Measurements from ENCODE around the gene MRPS10. TPM values are rescaled to one million over a fixed set of nuclear protein-coding genes. Genes with fewer than 3 reads are reported as not detected.

Gene MRPS10
- total and polyA plus RNA-seq, 2 donors (not counting 1 experiment from before 2014, with no cell fraction given), result 10.5 to 26.4 TPM

DNA sequence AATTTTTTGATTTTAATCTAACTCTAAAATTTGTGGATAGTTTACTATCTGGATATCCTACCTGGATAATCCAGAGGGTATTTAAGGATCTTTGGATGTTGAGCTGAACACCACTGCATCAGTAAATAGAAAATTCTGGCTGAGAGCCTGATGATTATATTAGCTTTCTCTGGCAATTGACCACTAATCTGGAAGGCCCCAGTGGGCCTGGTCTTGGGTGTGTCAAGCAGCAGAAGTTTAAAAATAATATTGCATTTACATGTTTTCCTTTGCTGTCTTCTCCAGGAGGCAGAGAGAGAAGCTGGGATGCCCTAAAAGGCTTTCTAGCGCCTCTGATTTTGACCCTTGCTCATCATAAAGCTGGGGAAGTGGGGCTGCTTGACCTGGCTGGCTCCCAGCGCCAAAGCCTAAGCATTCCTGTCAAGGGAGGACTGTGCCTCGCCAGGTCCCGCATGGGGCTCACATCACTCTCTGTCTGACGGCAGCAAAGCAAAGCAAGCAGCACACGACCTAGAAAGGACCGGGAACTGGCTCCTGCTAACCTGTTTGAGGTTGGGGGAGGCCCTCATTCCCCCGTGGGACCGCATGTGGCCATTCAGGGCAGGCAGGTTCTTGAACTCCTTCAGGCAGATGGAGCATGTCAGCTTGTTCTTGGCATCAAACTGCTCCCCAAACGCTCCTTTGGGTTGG, 46.6 kb upstream of the MRPS10 start:
- no peaks in the 10 kb centered on the region for H4K20me1 ChIP-seq (ENCODE audit: control insufficient read depth, insufficient read depth, low read length, poor library complexity, severe bottlenecking)
- no peak overlapping the region for H3K27ac ChIP-seq (ENCODE audit: low read length in 2 of 2)
- no peaks in the 10 kb centered on the region for H3K9me3 ChIP-seq (ENCODE audit: control extremely low read depth in 1 of 3, control insufficient read depth in 2 of 3, insufficient read depth in 1 of 3, low read length in 2 of 3)
- no peak overlapping the region for H3K4me2 ChIP-seq (replicated peaks; ENCODE audit: low read depth, low read length, poor library complexity, severe bottlenecking)
- H3K4me1 ChIP-seq (ENCODE audit: control insufficient read depth in 2 of 2, insufficient read depth in 2 of 2, low read length in 2 of 2), result peaks cover 1 to 5% of the 10 kb centered on the region in 2 donors
- H3K79me2 ChIP-seq (ENCODE audit: control insufficient read depth, insufficient read depth, low read length), result no peaks in the 10 kb centered on the region
- CTCF ChIA-PET, result interaction anchor here (1.0 to 5.5 kb wide), 2 partner anchors 39 to 283 kb away, joined by 3 to 54 read pairs; no protein-coding TSS in a partner anchor
- DNase-seq (no peak), ATAC-seq (ENCODE audit: low read depth) (no peak)
- H2AFZ ChIP-seq (ENCODE audit: insufficient read depth, low read depth, low read length, poor library complexity, severe bottlenecking), result no peak overlapping the region
- Mint-ChIP-seq H3K4me3 (no peak overlapping the region), H3K9me3 (ENCODE audit: insufficient read depth) (no peaks in the 10 kb centered on the region), H3K27ac (no peak overlapping the region), H3K4me1 (peaks cover 5% of the 10 kb centered on the region), H3K27me3 (no peaks in the 10 kb centered on the region)
- H3K9ac ChIP-seq (ENCODE audit: low read length), result no peak overlapping the region
- no peaks in the 10 kb centered on the region for H3K27me3 ChIP-seq (replicated peaks in 1 of 4; ENCODE audit: control extremely low read depth in 1 of 4, control insufficient read depth in 3 of 4, insufficient read depth in 4 of 4, low read length in 3 of 4)
- no peaks in the 10 kb centered on the region for H3K36me3 ChIP-seq (replicated peaks in 1 of 2; ENCODE audit: control extremely low read depth in 1 of 2, control insufficient read depth in 1 of 2, extremely low read depth in 1 of 2, insufficient read depth in 2 of 2, low read length in 1 of 2)
- WGBS (ENCODE audit: insufficient coverage), result 94% methylated on average over 9 of the region's 10 CpGs
- TF ChIP-seq EZH2 (IDR thresholded peaks at IDR 0.05; ENCODE audit: borderline replicate concordance, insufficient read depth, low read depth, low read length, poor library complexity, severe bottlenecking), result no peak
- TF ChIP-seq, protein P1, sequence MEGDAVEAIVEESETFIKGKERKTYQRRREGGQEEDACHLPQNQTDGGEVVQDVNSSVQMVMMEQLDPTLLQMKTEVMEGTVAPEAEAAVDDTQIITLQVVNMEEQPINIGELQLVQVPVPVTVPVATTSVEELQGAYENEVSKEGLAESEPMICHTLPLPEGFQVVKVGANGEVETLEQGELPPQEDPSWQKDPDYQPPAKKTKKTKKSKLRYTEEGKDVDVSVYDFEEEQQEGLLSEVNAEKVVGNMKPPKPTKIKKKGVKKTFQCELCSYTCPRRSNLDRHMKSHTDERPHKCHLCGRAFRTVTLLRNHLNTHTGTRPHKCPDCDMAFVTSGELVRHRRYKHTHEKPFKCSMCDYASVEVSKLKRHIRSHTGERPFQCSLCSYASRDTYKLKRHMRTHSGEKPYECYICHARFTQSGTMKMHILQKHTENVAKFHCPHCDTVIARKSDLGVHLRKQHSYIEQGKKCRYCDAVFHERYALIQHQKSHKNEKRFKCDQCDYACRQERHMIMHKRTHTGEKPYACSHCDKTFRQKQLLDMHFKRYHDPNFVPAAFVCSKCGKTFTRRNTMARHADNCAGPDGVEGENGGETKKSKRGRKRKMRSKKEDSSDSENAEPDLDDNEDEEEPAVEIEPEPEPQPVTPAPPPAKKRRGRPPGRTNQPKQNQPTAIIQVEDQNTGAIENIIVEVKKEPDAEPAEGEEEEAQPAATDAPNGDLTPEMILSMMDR (IDR thresholded peaks at IDR 0.05), result no peak
- POLR2A ChIA-PET, result no interaction called here
- H3K4me3 ChIP-seq (ENCODE audit: control extremely low read depth in 1 of 5, extremely low read depth in 1 of 5, insufficient read depth in 1 of 5, low read depth in 2 of 5, low read length in 4 of 5), result no peak overlapping the region
- intact Hi-C loops (cut with micrococcal nuclease), result no loop called here

DNA sequence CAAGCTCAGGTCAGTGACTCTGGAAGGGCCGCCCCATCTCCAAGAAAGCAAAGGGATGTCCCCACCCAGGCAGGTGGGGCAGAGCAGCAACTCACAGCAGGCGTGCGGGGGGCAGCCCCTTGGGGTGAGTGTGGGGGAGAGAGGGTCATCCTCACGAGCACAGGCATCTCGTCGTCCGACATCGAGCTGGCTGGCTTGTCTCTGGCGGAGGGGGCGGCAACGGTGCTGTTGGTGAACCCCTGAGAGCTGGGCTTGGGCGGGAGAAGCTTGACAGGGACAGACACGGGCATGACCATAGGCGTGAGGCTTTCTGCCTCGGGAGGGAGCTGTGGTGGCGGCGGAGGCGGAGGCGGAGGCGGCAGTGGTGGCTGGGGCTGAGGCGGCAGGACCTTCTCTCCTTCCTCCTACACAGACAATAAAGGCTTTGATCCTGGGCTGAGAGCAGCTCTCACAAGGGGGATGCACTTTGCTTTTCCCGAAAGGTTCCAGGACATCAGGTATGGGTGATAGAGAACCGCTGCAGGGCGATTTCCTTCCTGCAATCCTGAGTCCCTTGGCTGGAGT, 45.6 kb upstream of the MRPS10 start:
- CTCF ChIA-PET, result interaction anchor here (5.5 kb wide), 1 partner anchor 284 kb away, joined by 54 read pairs; no protein-coding TSS in a partner anchor
- H3K4me2 ChIP-seq (replicated peaks; ENCODE audit: low read depth, low read length, poor library complexity, severe bottlenecking), result no peak overlapping the region
- no peaks in the 10 kb centered on the region for H3K27me3 Mint-ChIP-seq
- no peaks in the 10 kb centered on the region for H3K4me1 ChIP-seq (ENCODE audit: control insufficient read depth in 2 of 2, insufficient read depth in 2 of 2, low read length in 2 of 2)
- no peaks in the 10 kb centered on the region for H3K79me2 ChIP-seq (ENCODE audit: control insufficient read depth, insufficient read depth, low read length)
- H3K36me3 ChIP-seq (replicated peaks in 1 of 2; ENCODE audit: control extremely low read depth in 1 of 2, control insufficient read depth in 1 of 2, extremely low read depth in 1 of 2, insufficient read depth in 2 of 2, low read length in 1 of 2), result no peaks in the 10 kb centered on the region
- no peak overlapping the region for H3K27ac Mint-ChIP-seq
- 99% methylated on average over 13 of the region's 24 CpGs for WGBS (ENCODE audit: insufficient coverage)
- no peak for TF ChIP-seq EZH2 (IDR thresholded peaks at IDR 0.05; ENCODE audit: borderline replicate concordance, insufficient read depth, low read depth, low read length, poor library complexity, severe bottlenecking)
- TF ChIP-seq, protein P1 (IDR thresholded peaks at IDR 0.05), result no peak
- no peak overlapping the region for H3K27ac ChIP-seq (ENCODE audit: low read length in 2 of 2)
- POLR2A ChIA-PET, result no interaction called here
- no peaks in the 10 kb centered on the region for H4K20me1 ChIP-seq (ENCODE audit: control insufficient read depth, insufficient read depth, low read length, poor library complexity, severe bottlenecking)
- intact Hi-C loops (cut with micrococcal nuclease), result no loop called here
- H3K4me1 Mint-ChIP-seq, result no peaks in the 10 kb centered on the region
- no peaks in the 10 kb centered on the region for H3K9me3 Mint-ChIP-seq (ENCODE audit: insufficient read depth)
- no peak for DNase-seq
- H3K4me3 Mint-ChIP-seq, result no peak overlapping the region
- H3K27me3 ChIP-seq (replicated peaks in 1 of 4; ENCODE audit: control extremely low read depth in 1 of 4, control insufficient read depth in 3 of 4, insufficient read depth in 4 of 4, low read length in 3 of 4), result no peaks in the 10 kb centered on the region
- ATAC-seq (ENCODE audit: low read depth), result no peak
- H3K9me3 ChIP-seq (ENCODE audit: control extremely low read depth in 1 of 3, control insufficient read depth in 2 of 3, insufficient read depth in 1 of 3, low read length in 2 of 3), result no peaks in the 10 kb centered on the region
- no peak overlapping the region for H3K4me3 ChIP-seq (ENCODE audit: control extremely low read depth in 1 of 5, extremely low read depth in 1 of 5, insufficient read depth in 1 of 5, low read depth in 2 of 5, low read length in 4 of 5)
- H2AFZ ChIP-seq (ENCODE audit: insufficient read depth, low read depth, low read length, poor library complexity, severe bottlenecking), result no peak overlapping the region
- H3K9ac ChIP-seq (ENCODE audit: low read length), result no peak overlapping the region
